T-helper 1 cell treated with Interleukin-12 subunit alpha and Interleukin-12 subunit beta and Interleukin-4 antibody, amounts not matched to agents 30 μg/mL and 1 μg/mL, for 36 hours (primary cell): ENCODE results near the gene SLC16A5.

ENCODE experiments used
- H3K27ac Mint-ChIP-seq: one replicate; pipeline ENCODE4 v1.8.0; 2021; ENCODE audit warnings: mild to moderate bottlenecking, mixed read lengths
- H3K27me3 Mint-ChIP-seq: one replicate; pipeline ENCODE4 v1.8.0; 2021; ENCODE audit warnings: low read depth, mixed read lengths
- H3K36me3 Mint-ChIP-seq: one replicate; pipeline ENCODE4 v1.8.0; 2021; ENCODE audit warnings: low read depth, mixed read lengths
- H3K4me1 Mint-ChIP-seq: one replicate; pipeline ENCODE4 v1.8.0; 2021; ENCODE audit warnings: low read depth, mixed read lengths
- H3K4me3 Mint-ChIP-seq: one replicate; pipeline ENCODE4 v1.8.0; 2021; ENCODE audit warnings: mild to moderate bottlenecking, moderate library complexity, mixed read lengths
- H3K9me3 Mint-ChIP-seq: one replicate; pipeline ENCODE4 v1.8.0; 2021; ENCODE audit warnings: mixed read lengths

Gene SLC16A5

GRCh38 chr17:75138519-75138918 lies 50.8 kb downstream of the SLC16A5 start:
- H3K36me3 Mint-ChIP-seq = peaks cover 22% of the 10 kb centered on the region

GRCh38 chr17:75142236-75142971 lies 54.6 kb downstream of the SLC16A5 start:
- no peak overlapping the region for H3K27ac Mint-ChIP-seq

More at GRCh38 chr17:75138519-75138918, 50.8 kb downstream of the SLC16A5 start:
- H3K27me3 Mint-ChIP-seq = no peaks in the 10 kb centered on the region
- no peak overlapping the region for H3K27ac Mint-ChIP-seq
- no peaks in the 10 kb centered on the region for H3K9me3 Mint-ChIP-seq
- peaks cover 15% of the 10 kb centered on the region for H3K4me1 Mint-ChIP-seq
- H3K4me3 Mint-ChIP-seq = no peak overlapping the region

DNA sequence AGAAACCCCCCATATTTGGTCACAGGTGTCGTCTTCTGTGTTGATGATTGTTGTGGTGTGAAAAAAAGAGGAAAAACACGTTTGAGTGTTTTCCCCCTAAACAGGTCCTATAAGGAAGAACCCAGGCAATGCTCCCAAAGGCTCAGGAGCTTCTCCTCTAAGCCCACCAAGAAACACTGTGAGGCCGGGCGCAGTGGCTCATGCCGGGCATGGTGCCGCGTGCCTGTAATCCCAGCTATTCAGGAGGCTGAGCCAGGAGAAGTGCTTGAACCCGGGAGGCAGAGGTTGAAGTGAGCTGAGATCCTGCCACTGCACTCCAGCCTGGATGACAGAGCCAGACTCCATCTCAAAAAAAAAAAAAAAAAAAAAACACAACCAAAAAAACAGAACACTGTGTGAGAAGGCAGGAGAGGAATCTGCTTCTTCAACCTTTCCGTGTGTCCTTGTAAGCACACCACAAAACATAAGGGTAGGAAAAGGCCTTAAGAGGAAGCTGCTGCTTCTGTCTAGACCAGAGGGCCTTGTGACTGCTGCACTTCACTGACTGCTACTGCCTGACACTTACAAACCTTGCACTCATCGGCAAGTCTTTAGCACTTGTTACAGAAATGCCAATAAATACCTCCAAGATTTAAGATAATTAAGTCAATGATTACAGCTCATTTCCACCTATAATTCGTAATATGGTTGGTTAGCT lies 57.2 kb downstream of the SLC16A5 start:
- peaks cover 59% of the 10 kb centered on the region for H3K36me3 Mint-ChIP-seq
- peaks cover 33% of the 10 kb centered on the region for H3K4me1 Mint-ChIP-seq
- no peaks in the 10 kb centered on the region for H3K27me3 Mint-ChIP-seq
- H3K9me3 Mint-ChIP-seq = no peaks in the 10 kb centered on the region
- no peak overlapping the region for H3K27ac Mint-ChIP-seq
- H3K4me3 Mint-ChIP-seq = no peak overlapping the region

More at GRCh38 chr17:75142236-75142971, 54.6 kb downstream of the SLC16A5 start:
- no peaks in the 10 kb centered on the region for H3K27me3 Mint-ChIP-seq
- H3K4me1 Mint-ChIP-seq = peaks cover 22% of the 10 kb centered on the region
- H3K9me3 Mint-ChIP-seq = no peaks in the 10 kb centered on the region
- H3K36me3 Mint-ChIP-seq = peaks cover 42% of the 10 kb centered on the region
- H3K4me3 Mint-ChIP-seq = no peak overlapping the region

DNA sequence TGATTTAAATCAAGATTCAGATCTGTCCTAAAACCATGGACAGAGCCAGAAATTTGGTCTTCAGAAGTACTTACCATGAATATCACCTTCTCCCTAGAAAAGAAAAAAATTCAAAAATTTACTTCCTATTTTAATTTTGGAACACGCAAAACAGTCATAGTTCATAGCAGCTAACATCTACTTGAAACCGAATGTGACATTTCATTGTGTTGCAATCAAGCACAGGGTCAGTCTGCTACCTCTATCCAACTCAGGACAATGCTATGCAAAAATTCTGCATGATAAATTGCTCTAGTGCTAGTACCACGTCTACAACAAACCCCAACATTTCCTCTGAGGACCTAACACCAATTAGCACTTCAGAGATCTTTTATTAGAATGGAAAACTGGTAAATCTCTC lies 58.8 kb downstream of the SLC16A5 start:
- H3K36me3 Mint-ChIP-seq = peaks cover 48% of the 10 kb centered on the region
- H3K9me3 Mint-ChIP-seq = no peaks in the 10 kb centered on the region
- no peaks in the 10 kb centered on the region for H3K27me3 Mint-ChIP-seq
- no peak overlapping the region for H3K27ac Mint-ChIP-seq
- no peak overlapping the region for H3K4me3 Mint-ChIP-seq
- peaks cover 23% of the 10 kb centered on the region for H3K4me1 Mint-ChIP-seq

GRCh38 chr17:75147878-75148546 lies 60.3 kb downstream of the SLC16A5 start:
- Mint-ChIP-seq H3K4me3 (no peak overlapping the region), H3K36me3 (peaks cover 45% of the 10 kb centered on the region), H3K27me3 (no peaks in the 10 kb centered on the region), H3K9me3 (no peaks in the 10 kb centered on the region), H3K27ac (peak overlapping the region; percentile 6), H3K4me1 (peaks cover 34% of the 10 kb centered on the region)

DNA sequence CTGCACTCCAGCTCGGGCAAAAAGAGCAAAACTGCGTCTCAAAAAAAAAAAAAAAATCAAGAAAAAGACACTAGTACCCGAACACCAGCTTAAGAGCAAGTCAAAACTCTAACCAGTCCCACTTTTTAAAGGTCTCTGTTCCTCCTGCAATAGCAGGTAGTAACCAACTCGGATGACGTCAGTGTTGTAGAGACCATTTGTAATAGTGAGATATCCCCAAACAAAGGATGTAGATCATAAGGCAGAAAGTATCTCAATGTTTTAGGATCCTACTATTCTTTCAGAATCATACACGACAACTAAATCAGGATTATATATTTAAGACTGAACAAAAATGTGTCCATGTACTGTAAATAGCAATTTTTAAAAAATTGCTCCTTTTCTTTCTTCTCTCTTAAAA lies 64.2 kb downstream of the SLC16A5 start:
- H3K9me3 Mint-ChIP-seq = no peaks in the 10 kb centered on the region
- H3K4me1 Mint-ChIP-seq = peaks cover 44% of the 10 kb centered on the region
- peak overlapping the region; percentile 95 for H3K4me3 Mint-ChIP-seq
- peak overlapping the region; percentile 21 for H3K27ac Mint-ChIP-seq
- peaks cover 24% of the 10 kb centered on the region for H3K36me3 Mint-ChIP-seq
- no peaks in the 10 kb centered on the region for H3K27me3 Mint-ChIP-seq

DNA sequence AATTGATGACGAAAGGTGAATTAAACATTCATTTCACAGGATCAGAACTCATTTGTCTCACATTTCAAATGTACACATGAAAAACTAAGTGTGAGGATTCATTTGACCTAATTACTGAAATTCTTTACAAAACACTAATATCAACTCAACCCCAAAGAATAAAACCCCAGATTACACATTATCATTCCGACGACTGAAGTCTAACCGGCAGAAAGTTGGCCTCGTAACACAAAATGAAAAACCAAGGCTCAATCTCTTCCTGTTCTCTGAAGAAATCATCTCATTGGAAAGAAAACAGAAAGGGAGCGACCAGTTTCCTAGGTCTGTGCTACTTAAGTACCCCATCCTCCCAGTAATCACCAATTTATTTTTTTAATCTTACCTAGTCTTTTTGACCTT lies 64.8 kb downstream of the SLC16A5 start:
- Mint-ChIP-seq H3K4me1 (peaks cover 39% of the 10 kb centered on the region), H3K9me3 (no peaks in the 10 kb centered on the region), H3K27ac (peak overlapping the region; percentile 60), H3K27me3 (no peaks in the 10 kb centered on the region), H3K4me3 (peak overlapping the region; percentile 95), H3K36me3 (peaks cover 18% of the 10 kb centered on the region)

DNA sequence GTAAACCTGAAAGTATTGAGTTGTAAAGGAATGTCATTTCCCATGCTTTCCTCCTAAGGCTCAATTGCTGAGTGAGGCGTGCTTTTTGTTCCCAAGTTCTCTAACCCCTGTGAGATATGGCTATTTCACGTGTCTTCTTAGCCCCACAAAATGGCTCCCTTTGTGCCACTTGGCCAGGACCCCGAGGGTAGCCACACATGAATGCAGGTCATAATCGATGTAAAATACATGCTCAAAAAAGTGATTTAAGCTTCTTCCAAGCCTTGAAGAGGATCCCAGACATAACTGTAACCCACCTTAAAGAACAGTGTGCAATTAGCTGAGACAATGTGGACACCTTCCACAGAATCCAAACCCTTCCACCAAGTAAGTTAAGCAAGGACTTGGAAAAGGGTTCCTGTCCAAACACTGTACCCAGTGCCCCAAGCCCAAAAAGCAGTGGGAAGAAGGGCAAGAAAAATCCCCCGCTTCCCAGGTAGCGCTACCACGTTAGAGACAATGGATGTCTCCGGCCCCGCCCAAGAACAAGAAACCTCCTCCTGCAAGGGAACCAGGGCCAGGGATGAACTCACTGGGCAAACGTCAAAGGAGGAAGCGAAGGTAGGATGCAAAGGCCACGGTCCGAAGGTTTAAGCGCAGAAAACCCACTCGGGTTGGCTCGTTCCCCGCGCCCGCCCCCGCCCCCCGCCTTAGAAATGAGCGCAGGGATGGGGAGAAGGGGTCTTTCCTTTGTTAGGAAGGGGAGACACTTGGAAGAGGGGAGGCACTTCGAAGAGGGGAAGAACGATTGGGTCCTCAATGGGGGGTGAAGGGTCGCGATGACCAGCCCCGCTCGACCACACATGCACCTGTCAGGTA lies 65.4 kb downstream of the SLC16A5 start:
- peak overlapping the region; percentile 90 for H3K27ac Mint-ChIP-seq
- no peaks in the 10 kb centered on the region for H3K9me3 Mint-ChIP-seq
- H3K36me3 Mint-ChIP-seq = peaks cover 12% of the 10 kb centered on the region
- peaks cover 37% of the 10 kb centered on the region for H3K4me1 Mint-ChIP-seq
- peak overlapping the region; percentile 95 for H3K4me3 Mint-ChIP-seq
- no peaks in the 10 kb centered on the region for H3K27me3 Mint-ChIP-seq

- Mint-ChIP-seq H3K4me1 (peaks cover 33% of the 10 kb centered on the region), H3K27ac (peak overlapping the region; percentile 90), H3K36me3 (peaks cover 8% of the 10 kb centered on the region), H3K27me3 (no peaks in the 10 kb centered on the region), H3K9me3 (no peaks in the 10 kb centered on the region), H3K4me3 (peak overlapping the region; percentile 95)
These were observed 66.0 kb downstream of the SLC16A5 start for GRCh38 chr17:75153780-75154194.

DNA sequence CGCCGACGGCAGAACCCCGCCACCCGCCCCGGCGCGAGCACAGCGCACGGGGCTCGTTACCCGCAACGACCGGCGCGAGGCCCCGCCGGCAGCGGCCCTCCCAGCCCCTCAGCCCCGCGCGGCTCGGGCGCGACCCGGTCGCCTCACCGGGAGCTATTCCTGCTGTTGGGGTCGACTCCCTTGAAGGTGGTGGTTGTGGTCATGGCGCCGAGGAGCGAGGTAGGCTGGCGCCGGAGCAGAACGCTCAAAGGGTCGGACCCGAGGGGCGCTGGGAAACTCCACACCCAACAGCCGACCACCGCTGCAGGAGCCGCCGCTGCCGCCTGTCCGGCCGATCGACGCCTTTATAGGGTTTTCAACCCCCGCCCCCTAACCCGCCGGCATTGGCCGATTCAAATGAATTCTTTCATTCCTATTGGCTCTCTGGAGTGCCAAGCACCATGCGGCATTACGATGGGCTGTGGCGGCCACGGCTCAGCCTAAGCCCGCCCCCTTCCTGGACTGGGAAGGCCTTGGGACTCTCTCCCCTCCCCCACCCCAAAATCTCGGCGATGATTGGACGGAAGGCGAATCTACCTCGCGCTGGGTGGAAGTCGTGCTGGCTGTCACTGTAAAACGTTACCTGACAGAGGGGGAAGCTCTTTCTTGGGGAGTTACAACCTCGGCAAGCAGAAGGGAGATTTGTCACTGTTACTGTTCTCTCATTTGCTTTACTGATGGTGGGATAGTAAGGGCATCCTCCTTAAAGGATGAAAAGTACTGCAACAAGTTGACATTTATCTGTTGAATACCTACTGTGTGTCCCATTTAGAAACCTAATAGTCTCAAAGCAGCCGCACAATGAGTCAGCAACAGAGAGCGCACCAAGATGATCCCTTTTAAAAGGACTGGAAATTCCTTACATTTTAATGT lies 66.7 kb downstream of the SLC16A5 start, which contains the start of gene JPT1:
Gene JPT1 (minus strand): TSS at position 318 of the 912 bp plus-strand sequence. CDS start 115 bp downstream, at position 203.
- Mint-ChIP-seq H3K27ac (peak within 1 kb of the TSS; percentile 90), H3K27me3 (no peaks in the 10 kb centered on the region), H3K36me3 (peaks cover 6% of the 10 kb centered on the region), H3K9me3 (no peaks in the 10 kb centered on the region), H3K4me3 (peak within 1 kb of the TSS; percentile 95), H3K4me1 (peaks cover 34% of the 10 kb centered on the region)

GRCh38 chr17:75155191-75155601 lies 67.4 kb downstream of the SLC16A5 start:
- Mint-ChIP-seq H3K27ac (no peak overlapping the region), H3K36me3 (peaks cover 2% of the 10 kb centered on the region), H3K9me3 (no peaks in the 10 kb centered on the region), H3K4me1 (peaks cover 31% of the 10 kb centered on the region), H3K4me3 (no peak overlapping the region), H3K27me3 (no peaks in the 10 kb centered on the region)
